Measurements from ENCODE around the gene HERC3.

The HERC3 gene

DNA sequence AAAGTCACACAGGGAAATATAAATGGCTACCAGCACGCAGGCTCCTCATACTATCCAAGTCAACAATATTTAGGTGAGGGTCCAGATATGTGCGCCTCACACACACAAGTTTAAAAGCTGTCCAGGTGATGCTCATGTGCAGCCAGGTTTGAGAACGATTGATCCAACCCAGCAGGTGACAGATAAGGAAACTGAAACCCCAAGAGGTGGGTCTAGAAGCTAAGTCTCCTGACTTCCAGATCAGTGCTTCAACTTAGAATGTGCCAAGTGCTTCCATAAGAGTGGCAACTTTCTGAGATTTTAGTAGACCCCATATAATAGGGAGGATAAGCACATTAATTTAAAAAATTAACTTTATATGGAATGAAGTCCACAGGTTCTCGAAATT, 159.8 kb downstream of the HERC3 start:
- no peak for DNase-seq

GRCh38 chr4:88752754-88753153, 160.5 kb downstream of the HERC3 start:
- DNase-seq, result no peak

GRCh38 chr4:88753658-88754571, 161.6 kb downstream of the HERC3 start:
- DNase-seq, result no peak

- no peak for DNase-seq
These were observed 162.5 kb downstream of the HERC3 start for GRCh38 chr4:88754796-88755195.

DNA sequence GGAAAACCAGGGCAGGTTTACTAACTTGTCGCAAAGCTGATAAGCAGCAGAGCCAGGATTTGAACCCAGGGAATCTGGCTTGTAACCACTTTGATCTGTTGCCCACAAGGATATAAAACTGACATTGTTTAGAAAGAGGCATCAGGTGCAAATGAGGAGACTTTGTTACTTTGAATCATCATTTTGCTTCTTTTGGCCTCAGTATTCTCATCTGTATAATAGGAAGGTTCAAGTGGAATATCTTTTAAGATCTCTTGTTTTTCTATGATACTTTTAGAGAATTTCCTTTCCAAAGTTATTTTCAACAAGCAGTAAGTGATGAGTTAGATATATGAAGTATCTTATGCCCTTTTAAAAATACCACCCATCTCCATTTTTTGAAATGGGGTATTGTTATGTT, 163.2 kb downstream of the HERC3 start:
- DNase-seq, result no peak

- no peak for DNase-seq
These were observed 163.9 kb downstream of the HERC3 start for GRCh38 chr4:88756149-88756548.

GRCh38 chr4:88757067-88757466, 164.8 kb downstream of the HERC3 start:
- no peak for DNase-seq

DNA sequence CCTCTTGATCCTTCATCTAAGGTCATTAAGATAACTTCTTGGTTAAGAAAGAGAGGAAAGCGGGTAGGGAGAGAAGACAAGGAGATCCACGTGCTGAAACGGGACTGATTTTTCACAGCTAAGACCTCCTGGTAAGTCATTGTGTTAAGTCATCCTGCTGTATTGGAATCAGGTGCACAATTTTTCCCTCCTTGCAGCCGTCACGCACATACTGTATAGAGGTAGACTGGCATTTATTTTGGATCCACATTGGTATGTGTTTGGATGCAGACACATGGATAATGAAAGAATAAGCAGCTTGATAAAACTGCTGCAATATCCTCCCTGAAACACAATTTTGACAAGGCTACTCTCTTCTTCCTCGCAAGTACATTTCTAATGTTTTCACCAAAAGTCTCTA, 165.5 kb downstream of the HERC3 start:
- DNase-seq, result no peak
